Activated T-helper 9 cell treated with anti-CD3 and anti-CD28 coated beads, Interleukin-2, amount 50 U/mL, for 16 hours (primary cell): Measurements from ENCODE around the gene PTPRA.

Source experiments
- DNase-seq: peaks from one replicate; pipeline ENCODE4 v3.0.0-alpha.2; 2020; ENCODE audit warnings: low read depth

PTPRA gene

GRCh38 chr20:3077618-3078134 lies 204.4 kb downstream of the PTPRA start:
- DNase-seq = no peak

GRCh38 chr20:3080939-3081388 lies 207.7 kb downstream of the PTPRA start:
- no peak for DNase-seq

GRCh38 chr20:3081641-3082040 lies 208.4 kb downstream of the PTPRA start:
- DNase-seq = no peak

GRCh38 chr20:3082306-3082951 lies 209.1 kb downstream of the PTPRA start:
- DNase-seq = no peak

GRCh38 chr20:3082955-3083952 lies 210.0 kb downstream of the PTPRA start:
- DNase-seq = no peak

GRCh38 chr20:3084283-3084985 lies 211.2 kb downstream of the PTPRA start, which contains the start of gene AVP:
TSS of gene AVP (minus strand) at chr20:3084724. CDS start at chr20:3084674, 50 bp downstream.
- DNase-seq = no peak

GRCh38 chr20:3084986-3085360 lies 211.7 kb downstream of the PTPRA start:
- no peak for DNase-seq

- DNase-seq = no peak
Observed at GRCh38 chr20:3085571-3086072, 212.3 kb downstream of the PTPRA start.

- no peak for DNase-seq
Observed at GRCh38 chr20:3088031-3088430, 214.8 kb downstream of the PTPRA start.
